ENCODE data around the gene SLC9A7.
"Not testable (repeated sequence)": the region's sequence is repeated elsewhere in the genome, so short reads cannot be mapped to it uniquely, and the experiment has no call there.

SLC9A7 gene

DNA sequence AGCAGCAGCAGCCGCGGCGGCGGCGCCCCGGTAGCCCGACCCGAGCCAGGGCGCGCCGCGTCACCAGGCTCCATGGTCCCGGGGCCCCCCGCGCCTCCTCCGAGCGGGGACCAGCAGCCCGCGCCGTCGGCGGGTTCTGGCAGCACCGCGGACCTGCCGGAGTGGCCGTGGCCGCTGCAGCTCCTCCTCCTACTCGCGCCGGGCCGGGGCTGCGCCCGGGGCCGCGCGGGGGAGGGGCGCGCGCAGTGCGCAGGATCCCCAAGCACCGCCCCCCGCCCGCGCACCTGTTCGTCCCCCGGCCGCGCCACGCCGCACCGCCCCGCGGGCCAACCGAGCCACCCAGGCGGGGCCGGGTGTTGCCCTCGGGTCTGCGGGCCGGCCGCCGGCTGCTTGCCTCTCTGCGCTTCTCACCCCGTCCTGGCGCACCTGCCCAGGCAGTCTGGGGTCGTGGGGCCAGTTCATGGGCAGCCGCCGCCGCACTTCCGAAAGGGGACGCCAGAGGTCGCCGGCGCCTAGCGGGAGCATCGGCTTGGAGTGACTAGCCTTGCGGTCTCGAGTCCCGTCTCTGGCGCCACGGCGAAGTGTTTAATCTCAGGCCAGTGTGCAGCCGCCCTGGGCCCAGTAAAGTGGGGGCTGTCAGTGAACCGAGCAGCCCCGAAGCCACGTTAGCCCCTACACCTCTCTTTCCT lies at the start of gene SLC9A7:
SLC9A7 (minus strand) TSS at position 163 of the 689 bp plus-strand sequence; CDS start at position 74, 89 bp downstream.
- peak; percentile 50 for DNase-seq (ENCODE audit: low spot score)

- no peak for DNase-seq (ENCODE audit: low spot score)
Measured at GRCh38 chrX:46805270-46805669, 46.4 kb upstream of the SLC9A7 start.

- DNase-seq (ENCODE audit: low spot score): no peak
Measured at GRCh38 chrX:46803140-46803539, 44.2 kb upstream of the SLC9A7 start.

- DNase-seq (ENCODE audit: low spot score): peak; percentile 41
Measured at GRCh38 chrX:46796574-46797191, 37.8 kb upstream of the SLC9A7 start.

GRCh38 chrX:46793386-46794143 lies 34.6 kb upstream of the SLC9A7 start:
- no peak for DNase-seq (ENCODE audit: low spot score)

GRCh38 chrX:46792810-46793188 lies 33.9 kb upstream of the SLC9A7 start:
- DNase-seq (ENCODE audit: low spot score): no peak

- peak; percentile 80 for DNase-seq (ENCODE audit: low spot score)
Measured at GRCh38 chrX:46791927-46792809, 33.2 kb upstream of the SLC9A7 start.

GRCh38 chrX:46788902-46789301 lies 30.0 kb upstream of the SLC9A7 start:
- DNase-seq (ENCODE audit: low spot score): no peak

GRCh38 chrX:46784437-46784836 lies 25.5 kb upstream of the SLC9A7 start:
- DNase-seq (ENCODE audit: low spot score): not testable (repeated sequence)

GRCh38 chrX:46782034-46782433 lies 23.1 kb upstream of the SLC9A7 start:
- no peak for DNase-seq (ENCODE audit: low spot score)

DNA sequence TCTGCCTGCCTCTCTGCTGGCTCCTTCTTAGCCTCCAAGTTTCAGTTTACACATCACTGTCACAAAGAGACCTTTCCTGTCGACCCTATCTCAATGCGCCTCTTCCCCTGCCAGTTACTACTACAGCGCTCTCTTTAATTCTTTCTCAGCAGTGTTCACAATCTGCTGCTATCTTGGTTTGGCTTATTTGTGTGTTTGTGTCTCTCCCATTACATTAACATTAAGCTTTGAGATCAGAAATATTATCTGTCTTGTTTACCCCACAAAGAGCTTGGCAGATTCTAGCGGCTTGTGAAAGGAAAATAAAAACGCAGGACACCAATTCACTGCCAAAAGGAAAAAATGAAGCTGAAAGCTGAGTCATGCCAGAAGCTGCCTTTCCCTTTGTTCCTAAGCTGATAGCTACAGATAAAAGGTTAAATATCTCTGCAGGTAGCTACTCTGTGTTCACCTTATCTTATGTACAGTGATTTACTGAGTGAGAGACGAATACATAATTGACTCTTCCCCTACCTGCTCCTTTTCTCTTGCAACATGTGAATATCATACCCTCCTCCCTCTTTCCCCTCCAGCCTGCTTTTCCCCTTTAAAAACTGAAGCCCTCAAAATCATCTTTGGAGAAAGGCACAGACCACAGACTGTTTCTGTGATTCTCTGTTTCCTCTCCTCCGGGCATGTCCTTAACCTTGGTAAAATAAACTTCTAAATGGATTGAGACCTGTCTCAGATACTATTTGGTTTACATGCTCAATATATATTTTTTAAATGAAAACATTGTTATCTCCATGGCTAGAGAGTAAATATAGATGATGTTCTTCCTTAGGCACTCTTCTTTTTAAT lies 19.3 kb upstream of the SLC9A7 start:
- DNase-seq (ENCODE audit: low spot score): no peak

DNA sequence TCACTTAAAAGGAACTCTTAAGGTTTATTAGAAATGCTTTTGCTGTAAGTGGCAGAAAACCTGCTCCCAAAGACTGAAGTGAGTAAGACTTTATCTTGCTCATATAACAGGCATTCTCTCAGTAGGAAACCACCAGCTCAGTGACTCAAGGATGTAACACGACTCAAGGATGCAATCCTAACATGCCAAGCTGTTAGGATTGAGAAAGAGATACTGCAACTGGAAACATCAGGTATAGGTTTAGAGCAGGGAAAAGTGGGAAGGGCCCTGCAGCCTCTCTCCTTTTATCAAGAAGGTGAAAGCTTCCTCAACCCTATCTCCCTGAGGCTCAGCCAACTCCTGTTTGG lies 11.9 kb upstream of the SLC9A7 start:
- DNase-seq (ENCODE audit: low spot score): no peak

- no peak for DNase-seq (ENCODE audit: low spot score)
Measured at GRCh38 chrX:46770000-46770816, 11.3 kb upstream of the SLC9A7 start.

GRCh38 chrX:46762963-46763362 lies 4.0 kb upstream of the SLC9A7 start:
- DNase-seq (ENCODE audit: low spot score): no peak

- DNase-seq (ENCODE audit: low spot score): no peak
Measured at GRCh38 chrX:46759645-46759974, 692 bp upstream of the SLC9A7 start.

DNA sequence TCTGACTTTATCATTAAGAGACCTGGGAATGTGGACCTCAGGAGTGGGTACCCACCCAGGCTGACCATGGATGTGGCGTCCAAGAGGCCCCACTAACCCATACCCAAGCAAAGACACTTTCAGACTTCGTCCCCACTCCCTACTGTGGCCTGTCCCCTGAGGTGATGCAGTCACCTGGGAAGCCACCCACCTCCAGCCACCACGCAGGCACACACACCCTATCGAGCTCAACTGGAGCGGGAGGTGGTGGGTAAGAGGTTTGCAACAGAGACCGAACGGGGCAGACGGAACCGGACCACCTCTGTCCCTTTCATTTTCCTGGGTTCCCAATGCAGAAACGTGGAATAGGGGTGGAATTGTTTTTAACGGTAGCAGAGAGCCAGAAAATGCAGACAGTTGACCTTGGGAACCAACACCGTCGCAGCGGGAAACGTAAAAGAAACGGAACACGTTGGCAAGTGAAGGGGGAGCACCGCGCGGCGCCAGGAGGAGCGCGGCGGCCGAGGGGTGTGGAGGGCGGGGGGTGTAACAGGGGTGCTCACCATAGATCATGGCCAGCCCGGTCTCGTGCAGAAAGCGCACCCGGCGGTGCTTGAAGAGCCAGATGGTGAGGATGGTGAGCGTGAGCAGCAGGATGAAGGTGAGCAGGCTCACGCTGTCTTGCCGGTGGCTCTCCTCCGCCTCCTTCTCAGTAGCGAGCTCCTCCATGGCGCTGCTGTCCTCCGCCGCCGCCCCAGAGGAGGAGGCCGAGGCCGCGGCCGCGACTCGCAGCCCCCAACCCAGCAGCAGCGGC lies 559 bp downstream of the SLC9A7 start:
- no peak for DNase-seq (ENCODE audit: low spot score)

- no peak for DNase-seq (ENCODE audit: low spot score)
Measured at GRCh38 chrX:46757593-46757992, 1.3 kb downstream of the SLC9A7 start.

GRCh38 chrX:46757052-46757451 lies 1.9 kb downstream of the SLC9A7 start:
- no peak for DNase-seq (ENCODE audit: low spot score)

DNA sequence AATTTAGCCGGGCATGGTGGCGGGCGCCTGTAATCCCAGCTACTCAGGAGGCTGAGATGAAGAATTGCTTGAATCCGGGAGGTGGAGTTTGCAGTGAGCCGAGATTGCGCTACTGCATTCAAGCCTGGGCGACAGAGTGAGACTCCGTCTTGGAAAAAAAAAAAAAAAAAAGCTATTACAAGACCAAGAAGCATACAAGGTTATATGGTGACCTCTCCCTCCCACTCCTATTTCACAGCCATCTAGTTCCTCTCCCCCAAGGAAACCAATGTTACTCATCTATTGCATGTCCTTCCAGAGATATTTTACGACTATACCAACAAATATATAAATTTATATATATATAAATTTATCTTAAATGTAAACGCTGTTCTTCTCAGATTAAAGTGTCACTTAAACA lies 3.2 kb downstream of the SLC9A7 start:
- no peak for DNase-seq (ENCODE audit: low spot score)

GRCh38 chrX:46754586-46755061 lies 4.3 kb downstream of the SLC9A7 start:
- no peak for DNase-seq (ENCODE audit: low spot score)
